NB4 (cell line): Measurements from ENCODE around the gene ITGA11.

Experiments used
- DNase-seq: peaks from one replicate; pipeline ENCODE4 v3.0.0; 2010; ENCODE audit warnings: low read depth
- H3K4me3 ChIP-seq: one replicate; pipeline ENCODE4 v1.5.1; 2011; ENCODE audit warnings: mild to moderate bottlenecking, low read depth, low read length, moderate library complexity
- CTCF ChIP-seq: IDR thresholded peaks from one replicate; pipeline ENCODE4 v1.5.1; 2012; ENCODE audit warnings: low read depth, low read length
- MAX ChIP-seq: IDR thresholded peaks from 2 replicates; pipeline ENCODE4 v1.6.1; 2011; ENCODE audit warnings: low read depth, low read length
- MYC ChIP-seq: IDR thresholded peaks from 2 replicates; pipeline ENCODE4 v1.6.1; 2011; ENCODE audit warnings: low read depth, low read length
- POLR2A ChIP-seq: IDR thresholded peaks from 2 replicates; pipeline ENCODE4 v1.6.1; 2011; ENCODE audit warnings: mild to moderate bottlenecking; ENCODE audit not compliant: insufficient read length; ENCODE audit errors: extremely low read depth

The ITGA11 gene

GRCh38 chr15:68310804-68311463 lies 121.0 kb downstream of the ITGA11 start:
- no peak overlapping the region for H3K4me3 ChIP-seq
- TF ChIP-seq MYC (no peak), MAX (no peak), POLR2A (no peak), CTCF (no peak)
- no peak for DNase-seq

DNA sequence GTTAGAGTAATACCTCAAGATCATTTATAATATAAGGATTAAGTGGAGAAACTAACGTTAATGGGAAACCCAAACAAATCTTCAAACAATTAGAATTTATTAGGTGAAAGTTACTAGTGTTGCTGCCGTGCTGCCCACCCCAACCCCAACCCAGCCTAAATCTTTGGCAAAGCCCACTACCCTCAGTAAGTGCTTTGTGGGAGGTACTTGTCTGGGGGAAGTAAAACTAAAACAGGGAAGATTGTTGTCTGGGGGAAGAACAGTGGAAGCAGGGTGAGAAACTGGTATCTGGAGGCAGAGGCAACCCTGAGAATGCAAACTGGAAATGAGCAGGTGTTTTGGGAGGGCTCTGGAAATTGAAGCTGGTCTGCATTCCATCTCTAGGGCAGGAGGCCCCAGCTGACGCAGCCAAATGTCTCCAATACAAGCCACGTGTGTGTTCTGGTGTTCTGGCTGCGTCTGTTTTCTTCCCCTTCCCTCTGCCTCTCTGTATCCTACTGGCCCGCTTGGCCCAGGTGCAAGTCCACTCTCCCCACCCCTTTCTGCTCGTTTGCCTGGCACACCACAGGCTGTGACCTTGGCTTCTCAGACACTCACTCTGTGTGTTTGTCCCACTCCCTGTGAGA lies 121.7 kb downstream of the ITGA11 start:
- no peak for DNase-seq
- TF ChIP-seq MYC, result no peak
- no peak for TF ChIP-seq CTCF
- no peak for TF ChIP-seq POLR2A
- no peak for TF ChIP-seq MAX
- no peak overlapping the region for H3K4me3 ChIP-seq

DNA sequence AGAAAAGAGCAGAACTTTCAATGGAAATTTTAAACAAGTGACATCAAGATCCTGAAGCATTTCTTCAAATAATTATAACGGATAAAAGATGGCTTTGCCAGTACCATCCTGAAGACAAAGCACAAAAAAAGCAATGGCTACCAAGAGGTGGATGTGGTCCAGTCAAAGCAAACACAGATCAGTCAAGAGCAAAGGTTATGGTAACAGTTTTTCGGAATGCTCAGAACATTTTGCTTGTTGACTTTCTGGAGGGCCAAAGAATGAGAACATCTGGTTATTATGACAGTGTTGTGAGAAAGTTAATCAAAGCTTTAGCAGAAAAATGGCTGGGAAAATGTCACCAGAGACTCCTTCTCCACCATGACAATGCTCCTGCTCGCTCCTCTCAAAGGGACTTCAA lies 122.9 kb downstream of the ITGA11 start:
- no peak for DNase-seq
- TF ChIP-seq MYC, result no peak
- TF ChIP-seq MAX, result no peak
- no peak overlapping the region for H3K4me3 ChIP-seq

DNA sequence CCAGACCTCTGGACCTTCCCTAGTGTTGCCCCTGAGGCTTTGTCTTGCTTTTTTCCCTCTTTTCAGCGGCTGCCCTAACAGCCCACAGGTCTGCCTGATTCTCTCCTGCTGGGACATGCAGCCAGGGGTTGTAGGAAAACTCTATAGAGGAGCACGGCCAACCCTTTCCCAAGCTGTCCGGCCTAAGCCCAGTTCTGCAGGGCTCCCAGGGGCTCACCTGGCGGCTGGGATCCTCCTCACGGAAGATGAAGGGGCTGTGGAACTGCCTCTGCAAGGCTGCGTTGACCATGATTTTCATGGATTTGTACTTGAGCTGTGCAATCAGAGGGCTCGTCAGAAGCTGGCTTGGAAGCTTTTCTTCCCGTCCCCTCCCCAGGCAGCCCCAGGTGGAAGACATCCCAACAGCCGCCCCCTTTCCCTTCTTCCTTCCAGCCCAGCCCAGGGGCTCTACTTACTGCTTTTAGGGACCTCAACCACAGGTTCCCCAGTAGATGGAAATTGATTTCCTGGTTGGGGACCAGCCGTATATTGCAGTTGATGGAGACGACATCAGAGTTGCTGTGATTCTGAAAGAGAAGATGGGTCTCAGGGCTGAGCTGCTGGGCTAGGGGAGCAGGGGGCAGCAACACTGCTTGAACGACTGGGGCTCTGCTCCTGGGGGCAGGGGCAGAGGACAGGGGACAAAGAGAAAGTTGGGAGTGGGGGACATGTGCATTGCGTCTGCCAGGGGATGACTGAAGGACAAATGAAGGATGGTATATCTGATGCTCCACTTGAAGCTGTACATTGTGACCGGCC lies 124.6 kb downstream of the ITGA11 start:
- no peak for DNase-seq
- no peak for TF ChIP-seq CTCF
- TF ChIP-seq MYC, result no peak
- TF ChIP-seq MAX, result no peak
- TF ChIP-seq POLR2A, result no peak
- H3K4me3 ChIP-seq, result no peak overlapping the region

GRCh38 chr15:68305420-68305871 lies 126.5 kb downstream of the ITGA11 start:
- H3K4me3 ChIP-seq, result no peak overlapping the region
- DNase-seq, result no peak
- TF ChIP-seq POLR2A (no peak), CTCF (no peak), MAX (no peak), MYC (no peak)
